GM18517 (cell line): Measurements from ENCODE around the gene DPH6.
A peak's percentile ranks its signal among the peaks of the same experiment; 100 is the strongest.
"Not testable (repeated sequence)": the region's sequence is repeated elsewhere in the genome, so short reads cannot be mapped to it uniquely, and the experiment has no call there.

Experiments used
- ATAC-seq: cut with Tn5 transposase; IDR thresholded peaks from one replicate; pipeline ENCODE4 v1.9.1; 2021; ENCODE audit warnings: mild to moderate bottlenecking, moderate library complexity; ENCODE audit not compliant: unreplicated experiment

DPH6 gene

GRCh38 chr15:35545824-35546510, at the start of gene DPH6:
TSS of gene DPH6 (minus strand) at chr15:35546165. CDS start at chr15:35546141, 24 bp downstream.
- peak; percentile 88 for ATAC-seq

GRCh38 chr15:35595656-35596055, 49.7 kb upstream of the DPH6 start:
- ATAC-seq, result no peak

GRCh38 chr15:35591987-35592386, 46.0 kb upstream of the DPH6 start:
- not testable (repeated sequence) for ATAC-seq

- no peak for ATAC-seq
These were observed 38.0 kb upstream of the DPH6 start for GRCh38 chr15:35583863-35584528.

- no peak for ATAC-seq
These were observed 34.6 kb upstream of the DPH6 start for GRCh38 chr15:35580606-35581005.

GRCh38 chr15:35567392-35567791, 21.4 kb upstream of the DPH6 start:
- ATAC-seq, result no peak

- ATAC-seq, result no peak
These were observed 21.0 kb upstream of the DPH6 start for GRCh38 chr15:35566991-35567390.

GRCh38 chr15:35565901-35566300, 19.9 kb upstream of the DPH6 start:
- no peak for ATAC-seq

GRCh38 chr15:35562641-35563040, 16.7 kb upstream of the DPH6 start:
- ATAC-seq, result no peak

- no peak for ATAC-seq
These were observed 15.3 kb upstream of the DPH6 start for GRCh38 chr15:35561308-35561707.

GRCh38 chr15:35560870-35561269, 14.9 kb upstream of the DPH6 start:
- no peak for ATAC-seq

- ATAC-seq, result no peak
These were observed 14.3 kb upstream of the DPH6 start for GRCh38 chr15:35560258-35560657.

- no peak for ATAC-seq
These were observed 13.7 kb upstream of the DPH6 start for GRCh38 chr15:35559683-35560082.

GRCh38 chr15:35557544-35557943, 11.6 kb upstream of the DPH6 start:
- no peak for ATAC-seq

- ATAC-seq, result no peak
These were observed 11.0 kb upstream of the DPH6 start for GRCh38 chr15:35557012-35557411.

- no peak for ATAC-seq
These were observed 9.3 kb upstream of the DPH6 start for GRCh38 chr15:35555244-35555643.

- no peak for ATAC-seq
These were observed 5.0 kb upstream of the DPH6 start for GRCh38 chr15:35550957-35551356.

- no peak for ATAC-seq
These were observed 3.6 kb upstream of the DPH6 start for GRCh38 chr15:35549567-35549966.

- no peak for ATAC-seq
These were observed 2.5 kb upstream of the DPH6 start for GRCh38 chr15:35548435-35548834.

- ATAC-seq, result no peak
These were observed 1.9 kb upstream of the DPH6 start for GRCh38 chr15:35547775-35548364.

- peak; percentile 19 for ATAC-seq
These were observed 781 bp upstream of the DPH6 start for GRCh38 chr15:35546511-35547381.
